ENCODE measurements around the gene NELL1.

GRCh38 chr11:21148376-21148775 is 479.0 kb downstream of the NELL1 start:
- TF ChIP-seq, protein P1, sequence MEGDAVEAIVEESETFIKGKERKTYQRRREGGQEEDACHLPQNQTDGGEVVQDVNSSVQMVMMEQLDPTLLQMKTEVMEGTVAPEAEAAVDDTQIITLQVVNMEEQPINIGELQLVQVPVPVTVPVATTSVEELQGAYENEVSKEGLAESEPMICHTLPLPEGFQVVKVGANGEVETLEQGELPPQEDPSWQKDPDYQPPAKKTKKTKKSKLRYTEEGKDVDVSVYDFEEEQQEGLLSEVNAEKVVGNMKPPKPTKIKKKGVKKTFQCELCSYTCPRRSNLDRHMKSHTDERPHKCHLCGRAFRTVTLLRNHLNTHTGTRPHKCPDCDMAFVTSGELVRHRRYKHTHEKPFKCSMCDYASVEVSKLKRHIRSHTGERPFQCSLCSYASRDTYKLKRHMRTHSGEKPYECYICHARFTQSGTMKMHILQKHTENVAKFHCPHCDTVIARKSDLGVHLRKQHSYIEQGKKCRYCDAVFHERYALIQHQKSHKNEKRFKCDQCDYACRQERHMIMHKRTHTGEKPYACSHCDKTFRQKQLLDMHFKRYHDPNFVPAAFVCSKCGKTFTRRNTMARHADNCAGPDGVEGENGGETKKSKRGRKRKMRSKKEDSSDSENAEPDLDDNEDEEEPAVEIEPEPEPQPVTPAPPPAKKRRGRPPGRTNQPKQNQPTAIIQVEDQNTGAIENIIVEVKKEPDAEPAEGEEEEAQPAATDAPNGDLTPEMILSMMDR (IDR thresholded peaks at IDR 0.05; ENCODE audit: low read depth, low read length, poor library complexity, severe bottlenecking), result no peak
- no peak for TF ChIP-seq EZH2phosphoT487 (IDR thresholded peaks at IDR 0.05; ENCODE audit: borderline replicate concordance, low read length)
